T-helper 2 cell treated with Interferon-gamma antibody and Interleukin-4, amounts not matched to agents 5 μg/mL and 100 μg/mL, for 36 hours (primary cell): ENCODE measurements around the gene CCDC149.

Experiments used
- DNase-seq: peaks from one replicate; pipeline ENCODE4 v3.0.0; 2021; ENCODE audit warnings: low spot score
- H3K27ac Mint-ChIP-seq: one replicate; pipeline ENCODE4 v1.8.0; 2021; ENCODE audit warnings: mild to moderate bottlenecking, mixed read lengths
- H3K27me3 Mint-ChIP-seq: one replicate; pipeline ENCODE4 v1.8.0; 2021; ENCODE audit warnings: low read depth, mixed read lengths
- H3K36me3 Mint-ChIP-seq: one replicate; pipeline ENCODE4 v1.8.0; 2021; ENCODE audit warnings: low read depth, mixed read lengths
- H3K4me1 Mint-ChIP-seq: one replicate; pipeline ENCODE4 v1.8.0; 2021; ENCODE audit warnings: low read depth, mixed read lengths
- H3K4me3 Mint-ChIP-seq: one replicate; pipeline ENCODE4 v1.8.0; 2022; ENCODE audit warnings: mild to moderate bottlenecking, moderate library complexity, mixed read lengths
- H3K9me3 Mint-ChIP-seq: one replicate; pipeline ENCODE4 v1.8.0; 2021; ENCODE audit warnings: mixed read lengths

CCDC149 gene

GRCh38 chr4:24897639-24898038 is 15.2 kb downstream of the CCDC149 start:
- Mint-ChIP-seq H3K9me3 (no peaks in the 10 kb centered on the region), H3K27ac (no peak overlapping the region), H3K4me3 (no peak overlapping the region), H3K27me3 (no peaks in the 10 kb centered on the region), H3K4me1 (no peaks in the 10 kb centered on the region), H3K36me3 (no peaks in the 10 kb centered on the region)
- DNase-seq, result no peak

- Mint-ChIP-seq H3K27ac (no peak overlapping the region), H3K27me3 (no peaks in the 10 kb centered on the region), H3K36me3 (no peaks in the 10 kb centered on the region), H3K4me3 (no peak overlapping the region), H3K9me3 (no peaks in the 10 kb centered on the region), H3K4me1 (no peaks in the 10 kb centered on the region)
- no peak for DNase-seq
Observed at GRCh38 chr4:24896977-24897376, 15.9 kb downstream of the CCDC149 start.

- Mint-ChIP-seq H3K4me1 (no peaks in the 10 kb centered on the region), H3K9me3 (no peaks in the 10 kb centered on the region), H3K36me3 (no peaks in the 10 kb centered on the region), H3K4me3 (no peak overlapping the region), H3K27ac (no peak overlapping the region), H3K27me3 (no peaks in the 10 kb centered on the region)
- DNase-seq, result no peak
Observed at GRCh38 chr4:24896056-24896455, 16.8 kb downstream of the CCDC149 start.

DNA sequence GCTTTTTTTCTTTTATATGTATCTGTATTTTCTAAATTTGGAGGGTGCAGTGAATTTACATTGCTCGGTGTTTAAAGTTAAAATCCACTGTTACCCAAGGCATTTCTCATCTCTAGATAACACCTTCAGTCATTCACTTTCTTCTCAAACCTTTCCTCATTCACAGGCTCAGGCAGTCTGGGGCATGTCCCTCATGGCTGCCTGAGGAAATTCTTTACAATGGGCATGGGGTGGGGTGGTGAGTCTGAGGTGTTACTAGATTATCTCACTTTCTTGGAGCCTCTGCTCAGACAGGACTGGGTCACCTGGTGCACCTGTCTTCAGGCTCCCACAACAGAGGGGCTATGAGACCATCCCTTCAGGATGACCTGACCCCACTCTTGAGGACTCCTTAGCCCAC is 17.4 kb downstream of the CCDC149 start:
- Mint-ChIP-seq H3K27ac (no peak overlapping the region), H3K27me3 (no peaks in the 10 kb centered on the region), H3K36me3 (no peaks in the 10 kb centered on the region), H3K4me1 (no peaks in the 10 kb centered on the region), H3K4me3 (no peak overlapping the region), H3K9me3 (no peaks in the 10 kb centered on the region)
- DNase-seq, result no peak

DNA sequence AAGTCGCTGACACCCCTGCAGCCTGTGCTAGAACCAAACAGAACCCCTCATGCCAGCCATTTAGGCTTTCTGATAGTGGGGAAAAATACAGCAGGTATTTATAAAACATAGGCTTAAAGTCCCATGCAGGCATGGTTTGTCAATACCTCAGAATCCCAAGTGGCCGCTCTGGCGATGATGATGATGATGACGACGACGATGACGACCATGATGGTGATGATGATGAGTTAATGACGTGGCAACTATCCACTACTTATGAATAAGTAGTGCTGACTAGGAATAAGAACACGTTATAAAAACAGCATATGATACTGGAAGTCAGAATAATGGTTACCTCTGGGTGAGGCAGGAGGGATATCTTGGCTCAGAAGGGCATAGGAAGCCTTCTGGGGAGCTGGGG is 18.0 kb downstream of the CCDC149 start:
- no peak overlapping the region for H3K4me3 Mint-ChIP-seq
- H3K27ac Mint-ChIP-seq, result no peak overlapping the region
- no peaks in the 10 kb centered on the region for H3K9me3 Mint-ChIP-seq
- no peaks in the 10 kb centered on the region for H3K27me3 Mint-ChIP-seq
- H3K4me1 Mint-ChIP-seq, result no peaks in the 10 kb centered on the region
- no peaks in the 10 kb centered on the region for H3K36me3 Mint-ChIP-seq
- DNase-seq, result no peak

DNA sequence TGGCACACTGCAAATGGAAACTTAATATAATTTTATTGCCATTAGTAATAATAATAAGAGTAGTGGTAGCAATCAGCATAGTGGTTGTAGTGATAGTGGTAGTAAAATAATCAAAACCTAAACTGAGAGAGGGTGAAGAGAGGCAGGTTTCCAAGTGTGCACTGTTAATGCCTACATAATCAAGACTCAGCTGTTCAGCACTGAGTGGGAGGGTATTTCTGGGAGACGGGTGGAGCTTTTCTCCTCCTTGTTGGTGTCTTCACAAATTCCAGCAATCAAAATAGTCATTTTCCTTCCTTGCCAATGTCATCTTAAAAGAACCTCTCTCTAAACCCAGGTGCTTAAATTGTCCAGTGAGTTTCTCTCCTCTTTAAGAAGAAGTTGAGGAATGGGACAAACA is 18.6 kb downstream of the CCDC149 start:
- Mint-ChIP-seq H3K36me3 (no peaks in the 10 kb centered on the region), H3K27ac (no peak overlapping the region), H3K27me3 (no peaks in the 10 kb centered on the region), H3K4me3 (no peak overlapping the region), H3K9me3 (no peaks in the 10 kb centered on the region), H3K4me1 (no peaks in the 10 kb centered on the region)
- no peak for DNase-seq

- Mint-ChIP-seq H3K9me3 (no peaks in the 10 kb centered on the region), H3K4me3 (no peak overlapping the region), H3K27ac (no peak overlapping the region), H3K27me3 (no peaks in the 10 kb centered on the region), H3K36me3 (no peaks in the 10 kb centered on the region), H3K4me1 (no peaks in the 10 kb centered on the region)
- DNase-seq, result no peak
Observed at GRCh38 chr4:24892778-24893177, 20.1 kb downstream of the CCDC149 start.

GRCh38 chr4:24892278-24892677 is 20.6 kb downstream of the CCDC149 start:
- Mint-ChIP-seq H3K9me3 (no peaks in the 10 kb centered on the region), H3K36me3 (no peaks in the 10 kb centered on the region), H3K27ac (no peak overlapping the region), H3K4me1 (no peaks in the 10 kb centered on the region), H3K4me3 (no peak overlapping the region), H3K27me3 (no peaks in the 10 kb centered on the region)
- DNase-seq, result no peak

GRCh38 chr4:24890561-24891126 is 22.2 kb downstream of the CCDC149 start:
- Mint-ChIP-seq H3K4me1 (no peaks in the 10 kb centered on the region), H3K27me3 (no peaks in the 10 kb centered on the region), H3K27ac (no peak overlapping the region), H3K4me3 (no peak overlapping the region), H3K9me3 (no peaks in the 10 kb centered on the region), H3K36me3 (no peaks in the 10 kb centered on the region)
- DNase-seq, result no peak

GRCh38 chr4:24889991-24890390 is 22.9 kb downstream of the CCDC149 start:
- H3K36me3 Mint-ChIP-seq, result no peaks in the 10 kb centered on the region
- no peak overlapping the region for H3K4me3 Mint-ChIP-seq

GRCh38 chr4:24888475-24889344 is 24.1 kb downstream of the CCDC149 start:
- DNase-seq, result no peak
- Mint-ChIP-seq H3K36me3 (no peaks in the 10 kb centered on the region), H3K9me3 (no peaks in the 10 kb centered on the region)

More at GRCh38 chr4:24889991-24890390, 22.9 kb downstream of the CCDC149 start:
- Mint-ChIP-seq H3K27ac (no peak overlapping the region), H3K4me1 (no peaks in the 10 kb centered on the region), H3K27me3 (no peaks in the 10 kb centered on the region), H3K9me3 (no peaks in the 10 kb centered on the region)
- DNase-seq, result no peak

DNA sequence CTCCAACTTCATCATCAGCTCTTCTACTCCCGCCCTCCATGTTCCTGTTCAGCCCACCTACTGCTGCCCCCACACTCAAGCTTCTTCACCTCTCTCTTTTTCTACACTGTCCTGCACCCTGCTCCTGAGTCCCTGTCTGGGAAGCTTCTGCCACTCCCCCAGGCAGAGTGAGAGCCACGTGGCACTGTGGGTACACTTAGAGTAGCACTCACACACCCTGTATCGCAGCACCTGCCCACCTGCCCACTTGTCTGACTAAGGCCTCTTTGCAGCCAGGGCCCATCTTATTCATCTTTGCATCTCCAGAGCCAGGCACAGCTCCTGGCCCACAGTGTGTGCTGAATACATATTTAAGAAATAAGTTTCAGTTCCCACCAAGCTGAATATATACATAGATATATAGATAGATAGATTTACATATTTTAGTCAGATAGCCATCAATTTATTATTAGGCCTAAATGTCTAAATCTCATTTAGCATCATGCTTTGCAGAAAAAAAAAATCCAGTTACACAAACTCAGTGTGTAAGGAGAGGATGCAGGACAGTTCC is 24.9 kb downstream of the CCDC149 start:
- Mint-ChIP-seq H3K9me3 (no peaks in the 10 kb centered on the region), H3K27ac (no peak overlapping the region), H3K4me3 (no peak overlapping the region), H3K27me3 (no peaks in the 10 kb centered on the region), H3K4me1 (no peaks in the 10 kb centered on the region), H3K36me3 (no peaks in the 10 kb centered on the region)
- DNase-seq, result no peak

More at GRCh38 chr4:24888475-24889344, 24.1 kb downstream of the CCDC149 start:
- H3K27ac Mint-ChIP-seq, result no peak overlapping the region
- H3K4me3 Mint-ChIP-seq, result no peak overlapping the region
- no peaks in the 10 kb centered on the region for H3K27me3 Mint-ChIP-seq
- H3K4me1 Mint-ChIP-seq, result no peaks in the 10 kb centered on the region

- Mint-ChIP-seq H3K27ac (no peak overlapping the region), H3K36me3 (no peaks in the 10 kb centered on the region), H3K4me1 (no peaks in the 10 kb centered on the region), H3K4me3 (no peak overlapping the region), H3K9me3 (no peaks in the 10 kb centered on the region), H3K27me3 (no peaks in the 10 kb centered on the region)
- DNase-seq, result no peak
Observed at GRCh38 chr4:24886596-24886995, 26.2 kb downstream of the CCDC149 start.

DNA sequence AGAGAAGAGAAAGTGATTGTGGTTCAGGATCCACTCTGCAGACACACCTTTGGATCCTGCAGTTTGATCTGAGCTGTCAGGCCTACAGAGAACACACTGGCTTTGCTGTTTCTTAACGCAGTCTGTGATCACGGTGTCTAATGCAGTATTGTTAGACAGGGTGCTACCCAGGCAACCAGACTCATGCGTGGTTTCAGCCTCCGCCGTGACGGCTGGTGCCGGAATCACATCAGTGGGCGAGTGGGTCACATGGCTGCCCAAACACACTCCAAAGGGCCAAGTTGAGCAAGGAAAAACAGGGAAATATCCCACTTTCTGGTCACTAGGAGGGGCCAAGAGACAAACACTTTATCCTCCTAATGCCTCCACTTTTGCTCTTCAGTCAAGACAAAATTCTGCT is 27.5 kb downstream of the CCDC149 start:
- Mint-ChIP-seq H3K27me3 (no peaks in the 10 kb centered on the region), H3K4me3 (no peak overlapping the region), H3K27ac (no peak overlapping the region), H3K4me1 (no peaks in the 10 kb centered on the region), H3K36me3 (no peaks in the 10 kb centered on the region), H3K9me3 (no peaks in the 10 kb centered on the region)
- no peak for DNase-seq
